Suprapubic skin (tissue), 3 donors: Measurements from ENCODE around the gene DCAKD.

Experiments
- CTCF ChIP-seq, 2 donors: fragments of 200-600 bp in 1 of 2; fragments of 450-650 bp in 1 of 2; sonication (generic) in 1 of 2; IDR thresholded peaks; one replicate each; pipeline ENCODE4 v1.5.1; 2016 to 2019; ENCODE audit warnings: antibody characterized with exemption in 2 of 2, mild to moderate bottlenecking in 1 of 2, moderate library complexity in 1 of 2
- EP300 ChIP-seq: sonication (generic); formaldehyde crosslinking; IDR thresholded peaks from one replicate; pipeline ENCODE4 v1.6.1; 2017; ENCODE audit warnings: antibody characterized with exemption

- TF ChIP-seq EP300 = no peak
- TF ChIP-seq CTCF (IDR thresholded peaks at IDR 0.05) = no peak
Measured at GRCh38 chr17:45016237-45016636, 35.2 kb downstream of the DCAKD start.
